ENCODE results near the gene IMMT.
"Not testable (repeated sequence)": the region's sequence is repeated elsewhere in the genome, so short reads cannot be mapped to it uniquely, and the experiment has no call there.

Gene IMMT

DNA sequence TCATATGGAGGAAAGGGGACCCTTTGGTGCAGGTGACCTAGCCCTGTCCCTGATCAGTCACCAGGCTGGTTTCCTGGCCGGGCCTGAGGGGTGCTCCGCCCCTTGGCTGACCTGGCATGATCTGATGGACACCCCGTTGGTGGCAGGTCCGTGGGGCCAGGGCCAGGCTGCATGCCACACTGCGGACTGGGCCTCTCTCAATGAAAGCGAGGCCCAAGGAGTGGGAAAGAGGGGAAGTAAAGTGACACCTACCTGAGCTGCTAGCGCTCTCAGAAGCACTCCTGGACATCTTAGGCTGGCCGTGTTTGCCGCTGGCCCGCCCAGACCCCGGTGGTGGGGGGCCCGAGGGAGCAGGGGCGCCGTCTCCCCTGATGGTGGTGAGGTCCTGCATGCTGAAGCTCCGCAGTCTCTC, 37.1 kb upstream of the IMMT start:
- TF ChIP-seq POLR2AphosphoS5 (IDR thresholded peaks at IDR 0.05; ENCODE audit: low read depth): no peak
- no peak for TF ChIP-seq GABPA (IDR thresholded peaks at IDR 0.05; ENCODE audit: low read depth)
- no peak for TF ChIP-seq SPI1 (IDR thresholded peaks at IDR 0.05; ENCODE audit: borderline replicate concordance, low read depth)
- H3K27me3 ChIP-seq (ENCODE audit: insufficient read depth, poor library complexity, severe bottlenecking): no peaks in the 10 kb centered on the region

DNA sequence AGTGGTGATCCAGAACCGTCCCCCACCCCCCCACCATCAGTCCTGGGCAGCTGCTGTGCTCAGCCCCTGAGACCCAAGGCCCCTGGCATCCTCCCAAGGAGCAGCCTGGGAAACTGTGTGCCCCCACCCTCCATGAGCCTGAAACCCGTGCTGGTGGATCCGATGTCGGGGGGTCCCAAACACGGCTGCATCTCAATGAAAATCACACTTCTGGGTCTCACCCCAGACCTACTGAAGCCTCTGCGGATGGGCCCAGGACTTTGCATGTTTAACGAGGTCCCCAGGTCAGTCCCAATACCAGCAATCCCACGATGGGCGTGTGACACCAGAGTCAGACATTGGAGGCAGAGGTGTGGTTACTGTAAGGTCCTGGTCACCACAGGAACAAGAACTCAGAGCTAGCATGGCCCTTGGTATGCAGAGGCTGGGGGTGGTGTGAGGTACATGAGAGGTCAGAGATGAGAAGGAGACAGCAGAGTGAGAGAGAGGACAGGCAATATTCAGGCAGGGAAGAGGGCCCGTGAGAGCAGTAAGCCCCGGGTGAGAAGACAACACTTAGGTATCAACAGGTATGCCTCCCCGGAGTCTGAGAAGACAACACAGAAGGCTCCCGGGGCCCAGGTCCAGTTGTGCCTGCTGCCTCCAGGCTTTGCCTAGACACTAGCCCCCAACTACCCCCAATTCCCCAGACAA, 36.6 kb upstream of the IMMT start:
- no peak overlapping the region for H3K27ac ChIP-seq (replicated peaks)
- H3K4me3 ChIP-seq (replicated peaks; ENCODE audit: insufficient read depth, low read length): no peak overlapping the region
- H3K27me3 ChIP-seq (ENCODE audit: insufficient read depth, poor library complexity, severe bottlenecking): no peaks in the 10 kb centered on the region
- no peak for DNase-seq (ENCODE audit: low read depth in 1 of 2, low spot score in 1 of 2)
- TF ChIP-seq GABPA (IDR thresholded peaks at IDR 0.05; ENCODE audit: low read depth): no peak
- no peak for TF ChIP-seq SPI1 (IDR thresholded peaks at IDR 0.05; ENCODE audit: borderline replicate concordance, low read depth)
- TF ChIP-seq, protein P1, sequence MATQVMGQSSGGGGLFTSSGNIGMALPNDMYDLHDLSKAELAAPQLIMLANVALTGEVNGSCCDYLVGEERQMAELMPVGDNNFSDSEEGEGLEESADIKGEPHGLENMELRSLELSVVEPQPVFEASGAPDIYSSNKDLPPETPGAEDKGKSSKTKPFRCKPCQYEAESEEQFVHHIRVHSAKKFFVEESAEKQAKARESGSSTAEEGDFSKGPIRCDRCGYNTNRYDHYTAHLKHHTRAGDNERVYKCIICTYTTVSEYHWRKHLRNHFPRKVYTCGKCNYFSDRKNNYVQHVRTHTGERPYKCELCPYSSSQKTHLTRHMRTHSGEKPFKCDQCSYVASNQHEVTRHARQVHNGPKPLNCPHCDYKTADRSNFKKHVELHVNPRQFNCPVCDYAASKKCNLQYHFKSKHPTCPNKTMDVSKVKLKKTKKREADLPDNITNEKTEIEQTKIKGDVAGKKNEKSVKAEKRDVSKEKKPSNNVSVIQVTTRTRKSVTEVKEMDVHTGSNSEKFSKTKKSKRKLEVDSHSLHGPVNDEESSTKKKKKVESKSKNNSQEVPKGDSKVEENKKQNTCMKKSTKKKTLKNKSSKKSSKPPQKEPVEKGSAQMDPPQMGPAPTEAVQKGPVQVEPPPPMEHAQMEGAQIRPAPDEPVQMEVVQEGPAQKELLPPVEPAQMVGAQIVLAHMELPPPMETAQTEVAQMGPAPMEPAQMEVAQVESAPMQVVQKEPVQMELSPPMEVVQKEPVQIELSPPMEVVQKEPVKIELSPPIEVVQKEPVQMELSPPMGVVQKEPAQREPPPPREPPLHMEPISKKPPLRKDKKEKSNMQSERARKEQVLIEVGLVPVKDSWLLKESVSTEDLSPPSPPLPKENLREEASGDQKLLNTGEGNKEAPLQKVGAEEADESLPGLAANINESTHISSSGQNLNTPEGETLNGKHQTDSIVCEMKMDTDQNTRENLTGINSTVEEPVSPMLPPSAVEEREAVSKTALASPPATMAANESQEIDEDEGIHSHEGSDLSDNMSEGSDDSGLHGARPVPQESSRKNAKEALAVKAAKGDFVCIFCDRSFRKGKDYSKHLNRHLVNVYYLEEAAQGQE (IDR thresholded peaks at IDR 0.05; ENCODE audit: insufficient replicate concordance, low read depth): no peak
- TF ChIP-seq, protein P2, sequence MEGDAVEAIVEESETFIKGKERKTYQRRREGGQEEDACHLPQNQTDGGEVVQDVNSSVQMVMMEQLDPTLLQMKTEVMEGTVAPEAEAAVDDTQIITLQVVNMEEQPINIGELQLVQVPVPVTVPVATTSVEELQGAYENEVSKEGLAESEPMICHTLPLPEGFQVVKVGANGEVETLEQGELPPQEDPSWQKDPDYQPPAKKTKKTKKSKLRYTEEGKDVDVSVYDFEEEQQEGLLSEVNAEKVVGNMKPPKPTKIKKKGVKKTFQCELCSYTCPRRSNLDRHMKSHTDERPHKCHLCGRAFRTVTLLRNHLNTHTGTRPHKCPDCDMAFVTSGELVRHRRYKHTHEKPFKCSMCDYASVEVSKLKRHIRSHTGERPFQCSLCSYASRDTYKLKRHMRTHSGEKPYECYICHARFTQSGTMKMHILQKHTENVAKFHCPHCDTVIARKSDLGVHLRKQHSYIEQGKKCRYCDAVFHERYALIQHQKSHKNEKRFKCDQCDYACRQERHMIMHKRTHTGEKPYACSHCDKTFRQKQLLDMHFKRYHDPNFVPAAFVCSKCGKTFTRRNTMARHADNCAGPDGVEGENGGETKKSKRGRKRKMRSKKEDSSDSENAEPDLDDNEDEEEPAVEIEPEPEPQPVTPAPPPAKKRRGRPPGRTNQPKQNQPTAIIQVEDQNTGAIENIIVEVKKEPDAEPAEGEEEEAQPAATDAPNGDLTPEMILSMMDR (IDR thresholded peaks at IDR 0.05; ENCODE audit: insufficient read depth, low read length): no peak
- no peak for TF ChIP-seq POLR2AphosphoS5 (IDR thresholded peaks at IDR 0.05; ENCODE audit: low read depth)

More for the DNA sequence above, 37.1 kb upstream of the IMMT start:
- DNase-seq (ENCODE audit: low read depth in 1 of 2, low spot score in 1 of 2): no peak
- H3K4me3 ChIP-seq (replicated peaks; ENCODE audit: insufficient read depth, low read length): no peak overlapping the region
- no peak overlapping the region for H3K27ac ChIP-seq (replicated peaks)

- Histone ChIP-seq H3K27me3 (ENCODE audit: insufficient read depth, poor library complexity, severe bottlenecking) (no peaks in the 10 kb centered on the region), H3K27ac (replicated peaks) (no peak overlapping the region), H3K4me3 (replicated peaks; ENCODE audit: insufficient read depth, low read length) (no peak overlapping the region)
- TF ChIP-seq POLR2AphosphoS5 (IDR thresholded peaks at IDR 0.05; ENCODE audit: low read depth) (no peak), SPI1 (IDR thresholded peaks at IDR 0.05; ENCODE audit: borderline replicate concordance, low read depth) (no peak), GABPA (IDR thresholded peaks at IDR 0.05; ENCODE audit: low read depth) (no peak)
- TF ChIP-seq, protein P1 (IDR thresholded peaks at IDR 0.05; ENCODE audit: insufficient replicate concordance, low read depth): no peak
- TF ChIP-seq, protein P2 (IDR thresholded peaks at IDR 0.05; ENCODE audit: insufficient read depth, low read length): no peak
- DNase-seq (ENCODE audit: low read depth in 1 of 2, low spot score in 1 of 2): no peak
These were observed 35.7 kb upstream of the IMMT start for GRCh38 chr2:86230961-86231360.

GRCh38 chr2:86229221-86229620, 34.0 kb upstream of the IMMT start:
- H3K27ac ChIP-seq (replicated peaks): peak overlapping the region; percentile 53
- peak in 1 of 2 experiments; percentile 93 for DNase-seq (ENCODE audit: low read depth in 1 of 2, low spot score in 1 of 2)
- no peak overlapping the region for H3K4me3 ChIP-seq (replicated peaks; ENCODE audit: insufficient read depth, low read length)
- TF ChIP-seq SPI1 (IDR thresholded peaks at IDR 0.05; ENCODE audit: borderline replicate concordance, low read depth) (peak; percentile 97), POLR2AphosphoS5 (IDR thresholded peaks at IDR 0.05; ENCODE audit: low read depth) (no peak; the same call in 1 of the 2 replicates), GABPA (IDR thresholded peaks at IDR 0.05; ENCODE audit: low read depth) (no peak)
- TF ChIP-seq, protein P2 (IDR thresholded peaks at IDR 0.05; ENCODE audit: insufficient read depth, low read length): no peak
- TF ChIP-seq, protein P1 (IDR thresholded peaks at IDR 0.05; ENCODE audit: insufficient replicate concordance, low read depth): peak; percentile 42
- H3K27me3 ChIP-seq (ENCODE audit: insufficient read depth, poor library complexity, severe bottlenecking): no peaks in the 10 kb centered on the region

DNA sequence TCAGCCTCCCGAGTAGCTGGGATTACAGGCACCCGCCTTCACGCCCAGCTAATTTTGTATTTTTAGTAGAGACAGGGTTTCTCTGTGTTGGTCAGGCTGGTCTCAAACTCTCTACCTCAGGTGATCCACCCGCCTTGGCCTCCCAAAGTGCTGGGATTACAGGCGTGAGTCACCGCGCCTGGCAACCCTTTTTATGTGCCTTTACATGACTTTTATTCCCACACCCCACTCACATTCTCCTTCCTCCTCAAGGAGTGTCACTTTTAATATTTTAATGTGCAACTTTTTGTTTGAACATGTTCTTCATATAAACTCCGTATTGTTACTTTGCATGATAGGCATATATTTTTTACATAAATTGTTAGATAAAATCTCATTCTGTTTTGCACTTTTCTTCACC, 33.3 kb upstream of the IMMT start:
- peak overlapping the region; percentile 53 for H3K27ac ChIP-seq (replicated peaks)
- H3K4me3 ChIP-seq (replicated peaks; ENCODE audit: insufficient read depth, low read length); DNase-seq (ENCODE audit: low read depth in 1 of 2, low spot score in 1 of 2); H3K27me3 ChIP-seq (ENCODE audit: insufficient read depth, poor library complexity, severe bottlenecking): not testable (repeated sequence)
